Kidney (tissue), 14 donors: Measurements from ENCODE around the gene ITPR2. TPM values are rescaled to one million over a fixed set of nuclear protein-coding genes. Genes with fewer than 3 reads are reported as not detected.
A peak's percentile ranks its signal among the peaks of the same experiment; 100 is the strongest.

ENCODE experiments used
- DNase-seq, 5 donors: peaks; one replicate each; pipeline ENCODE4 v3.0.0-alpha.2; 2013 to 2020
- FAIRE-seq: peaks from 2 replicates; lab custom pipeline; 2012; peaks lifted over from hg19 to GRCh38; lab: Jason Lieb, UNC
- H3K27ac ChIP-seq, 2 donors: one replicate each; pipeline ENCODE4 v1.7.0; 2013; ENCODE audit warnings: low read depth in 2 of 2, low read length in 2 of 2, inconsistent platforms in 1 of 2
- H3K27me3 ChIP-seq: one replicate; pipeline ENCODE4 v1.7.1; 2013; ENCODE audit warnings: low read length, inconsistent platforms; ENCODE audit not compliant: control insufficient read depth, insufficient read depth
- H3K36me3 ChIP-seq, 3 donors: one replicate each; pipeline versions ENCODE4 v1.7.0 to v1.7.1; 2013; ENCODE audit warnings: low read length in 3 of 3, control low read depth in 1 of 3, inconsistent platforms in 1 of 3; ENCODE audit not compliant: insufficient read depth in 3 of 3, control insufficient read depth in 2 of 3
- H3K4me1 ChIP-seq, 3 donors: one replicate each; pipeline versions ENCODE4 v1.7.0 to v1.7.1; 2013; ENCODE audit warnings: low read length in 3 of 3, inconsistent platforms in 1 of 3, low read depth in 1 of 3; ENCODE audit not compliant: control insufficient read depth in 2 of 3, insufficient read depth in 2 of 3
- H3K4me3 ChIP-seq, 3 donors: one replicate each; pipeline versions ENCODE4 v1.7.0 to v1.8.1; 2013; ENCODE audit warnings: low read length in 3 of 3, control low read depth in 1 of 3, inconsistent platforms in 1 of 3
- H3K9ac ChIP-seq, 3 donors: one replicate each; pipeline versions ENCODE4 v1.7.0 to v1.7.1; 2013; ENCODE audit warnings: low read length in 3 of 3, control low read depth in 1 of 3, inconsistent platforms in 1 of 3
- H3K9me3 ChIP-seq, 3 donors: one replicate each; pipeline versions ENCODE4 v1.7.0 to v1.7.1; 2013; ENCODE audit warnings: low read length in 3 of 3, control low read depth in 1 of 3, inconsistent platforms in 1 of 3; ENCODE audit not compliant: control insufficient read depth in 2 of 3, insufficient read depth in 1 of 3
- CTCF ChIP-seq: IDR thresholded peaks from 3 replicates; pipeline ENCODE4 v1.5.1; 2012; ENCODE audit warnings: mild to moderate bottlenecking, moderate library complexity, borderline replicate concordance; ENCODE audit not compliant: insufficient read depth; ENCODE audit errors: extremely low read depth
- intact Hi-C: fragments of 100-400 bp; cut with DNase I; formaldehyde crosslinking; loops from one replicate; pipeline ENCODE4 v1.11.1; 2022
- polyA plus RNA-seq: library from polyadenylated mRNA; stranded (reverse); fragments of 350-450 nt; fragmentation: Illumina TruSeq; extraction: RNeasy Lipid Tissue Mini Kit (QIAGEN cat#74804); gene quantifications from one replicate; pipeline ENCODE4 v1.2.3, GENCODE V29; 2014; ENCODE audit warnings: low read depth, low replicate concordance; ENCODE audit not compliant: insufficient read depth
- total RNA-seq: library from RNA; stranded (reverse); fragmentation: NEBNext Ultra II Directional; extraction: Animal tissue kit (Norgen Biotek cat#: 25700); gene quantifications from one replicate; pipeline ENCODE4 v1.2.1, GENCODE V29; 2021
- donor health status: control.
- donor health status: control.
- donor health status: control.
- donor health status: control.
- donor health status: control.
- donor health status: DM: yes; HTN: yes; CAD: no.
- donor health status: Normal renal cell carcinoma (clear cell type).

ITPR2 gene
- total and polyA plus RNA-seq, 2 donors from 2014 or later = 5.7 to 56.9 TPM

- Histone ChIP-seq H3K27me3 (no peaks in the 10 kb centered on the region), H3K4me1 (no peaks in the 10 kb centered on the region), H3K9ac (no peak overlapping the region), H3K9me3 (no peaks in the 10 kb centered on the region), H3K36me3 (peaks cover 0 to 3% (median under 1%) of the 10 kb centered on the region in 3 donors), H3K4me3 (no peak overlapping the region), H3K27ac (no peak overlapping the region)
- TF ChIP-seq CTCF = no peak
- FAIRE-seq (no peak), DNase-seq (peak in 1 of 5 donors; percentile 14)
- intact Hi-C loops = no loop called here
Measured at GRCh38 chr12:26380897-26381296, 452.1 kb downstream of the ITPR2 start.

GRCh38 chr12:26379777-26380467 lies 453.1 kb downstream of the ITPR2 start:
- Histone ChIP-seq H3K36me3 (peaks cover 0 to 3% (median 0%) of the 10 kb centered on the region in 3 donors), H3K27ac (no peak overlapping the region), H3K27me3 (no peaks in the 10 kb centered on the region), H3K9ac (no peak overlapping the region), H3K9me3 (no peaks in the 10 kb centered on the region), H3K4me3 (no peak overlapping the region), H3K4me1 (no peaks in the 10 kb centered on the region)
- DNase-seq = no peak
- TF ChIP-seq CTCF = no peak
- intact Hi-C loops = no loop called here
- FAIRE-seq = no peak

DNA sequence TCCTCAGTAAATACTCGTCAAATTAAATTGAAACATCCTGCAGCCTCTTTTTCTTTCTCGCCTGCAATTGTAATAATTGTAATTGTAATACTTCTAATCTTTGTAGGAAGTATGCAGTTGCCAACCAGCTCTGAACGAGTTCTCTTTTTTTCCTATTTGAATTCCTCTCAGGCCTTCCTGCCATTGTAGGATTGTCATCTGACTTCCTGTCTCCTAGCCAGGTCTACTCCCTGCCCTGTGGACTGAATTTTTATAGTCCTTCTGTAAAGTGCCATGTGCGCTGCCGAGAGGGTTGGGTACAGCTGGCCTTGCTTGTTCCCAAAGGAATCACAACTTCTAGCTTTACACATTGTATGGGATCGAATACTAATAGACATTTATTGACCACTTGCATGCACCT lies 454.3 kb downstream of the ITPR2 start:
- Histone ChIP-seq H3K27ac (no peak overlapping the region), H3K4me1 (no peaks in the 10 kb centered on the region), H3K4me3 (no peak overlapping the region), H3K36me3 (peaks cover 0 to 5% (median 0%) of the 10 kb centered on the region in 3 donors), H3K9me3 (no peaks in the 10 kb centered on the region), H3K9ac (no peak overlapping the region), H3K27me3 (no peaks in the 10 kb centered on the region)
- intact Hi-C loops = no loop called here
- DNase-seq = peak in 1 of 5 donors; percentile 12
- TF ChIP-seq CTCF = no peak
- no peak for FAIRE-seq
